Measurements from ENCODE around the gene MAP2K3. TPM values are rescaled to one million over a fixed set of nuclear protein-coding genes. Genes with fewer than 3 reads are reported as not detected.
"Not testable (repeated sequence)": the region's sequence is repeated elsewhere in the genome, so short reads cannot be mapped to it uniquely, and the experiment has no call there.

MAP2K3 gene
- total RNA-seq, 1 donor from 2014 or later: 38.0 TPM

DNA sequence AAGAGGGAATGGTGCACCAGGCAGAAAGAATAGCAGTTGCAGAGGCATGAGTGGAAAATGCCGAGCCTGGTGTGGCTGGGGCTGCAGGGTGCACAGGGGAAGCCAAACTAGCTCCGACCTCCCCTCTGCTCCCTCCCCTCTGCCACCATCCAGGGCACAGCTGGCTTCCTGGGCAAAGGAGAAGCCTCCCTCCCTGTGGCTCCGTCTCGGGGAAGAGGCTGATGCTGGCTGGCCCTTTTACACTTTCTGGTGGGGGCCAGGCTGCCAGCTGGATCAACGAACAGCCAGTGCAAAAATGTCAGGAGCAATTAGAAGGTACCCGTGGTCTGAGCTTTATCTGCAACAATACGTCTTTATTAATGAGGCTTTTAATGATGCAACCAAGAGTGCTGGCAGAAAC, 54.5 kb downstream of the MAP2K3 start:
- Mint-ChIP-seq H3K4me1 (ENCODE audit: low read depth, unreplicated experiment) (no peaks in the 10 kb centered on the region), H3K36me3 (ENCODE audit: unreplicated experiment) (no peaks in the 10 kb centered on the region), H3K27me3 (ENCODE audit: unreplicated experiment) (peaks cover 4% of the 10 kb centered on the region), H3K27ac (ENCODE audit: unreplicated experiment) (no peak overlapping the region), H3K4me3 (ENCODE audit: unreplicated experiment) (no peak overlapping the region), H3K9me3 (ENCODE audit: unreplicated experiment) (peaks cover 3% of the 10 kb centered on the region)
- TF ChIP-seq CTCF (IDR thresholded peaks at IDR 0.05; ENCODE audit: partially characterized antibody, unreplicated experiment): no peak
- DNase-seq: no peak

DNA sequence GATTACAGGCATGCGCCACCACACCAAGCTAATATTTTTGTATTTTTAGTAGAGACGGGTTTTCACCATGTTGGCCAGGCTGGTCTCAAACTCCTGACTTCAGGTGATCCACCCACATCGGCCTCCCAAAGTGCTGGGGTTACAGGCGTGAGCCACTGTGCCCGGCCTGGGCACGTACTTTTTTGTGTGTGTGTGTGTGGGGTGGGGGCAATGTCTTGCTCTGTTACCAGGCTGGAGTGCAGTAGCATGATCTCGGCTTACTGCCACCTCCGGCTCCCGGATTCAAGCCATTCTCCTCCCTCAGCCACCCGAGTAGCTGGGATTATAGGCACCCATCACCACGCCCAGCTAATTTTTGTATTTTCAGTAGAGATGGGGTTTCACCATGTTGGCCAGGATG, 55.1 kb downstream of the MAP2K3 start:
- H3K36me3 Mint-ChIP-seq (ENCODE audit: unreplicated experiment); H3K27me3 Mint-ChIP-seq (ENCODE audit: unreplicated experiment); DNase-seq; H3K27ac Mint-ChIP-seq (ENCODE audit: unreplicated experiment); H3K4me3 Mint-ChIP-seq (ENCODE audit: unreplicated experiment); H3K9me3 Mint-ChIP-seq (ENCODE audit: unreplicated experiment); H3K4me1 Mint-ChIP-seq (ENCODE audit: low read depth, unreplicated experiment): not testable (repeated sequence)

GRCh38 chr17:21340407-21340806, 55.9 kb downstream of the MAP2K3 start:
- DNase-seq; H3K9me3 Mint-ChIP-seq (ENCODE audit: unreplicated experiment); H3K4me3 Mint-ChIP-seq (ENCODE audit: unreplicated experiment); H3K27me3 Mint-ChIP-seq (ENCODE audit: unreplicated experiment); H3K36me3 Mint-ChIP-seq (ENCODE audit: unreplicated experiment); H3K4me1 Mint-ChIP-seq (ENCODE audit: low read depth, unreplicated experiment); H3K27ac Mint-ChIP-seq (ENCODE audit: unreplicated experiment): not testable (repeated sequence)

- H3K4me1 Mint-ChIP-seq (ENCODE audit: low read depth, unreplicated experiment); H3K9me3 Mint-ChIP-seq (ENCODE audit: unreplicated experiment); H3K36me3 Mint-ChIP-seq (ENCODE audit: unreplicated experiment); H3K27ac Mint-ChIP-seq (ENCODE audit: unreplicated experiment); H3K27me3 Mint-ChIP-seq (ENCODE audit: unreplicated experiment); DNase-seq; H3K4me3 Mint-ChIP-seq (ENCODE audit: unreplicated experiment): not testable (repeated sequence)
Observed at GRCh38 chr17:21341279-21341678, 56.8 kb downstream of the MAP2K3 start.

- H3K27me3 Mint-ChIP-seq (ENCODE audit: unreplicated experiment); H3K4me3 Mint-ChIP-seq (ENCODE audit: unreplicated experiment); DNase-seq; H3K27ac Mint-ChIP-seq (ENCODE audit: unreplicated experiment); H3K36me3 Mint-ChIP-seq (ENCODE audit: unreplicated experiment); H3K4me1 Mint-ChIP-seq (ENCODE audit: low read depth, unreplicated experiment); H3K9me3 Mint-ChIP-seq (ENCODE audit: unreplicated experiment): not testable (repeated sequence)
Observed at GRCh38 chr17:21341925-21342540, 57.5 kb downstream of the MAP2K3 start.

- H3K4me1 Mint-ChIP-seq (ENCODE audit: low read depth, unreplicated experiment); H3K27ac Mint-ChIP-seq (ENCODE audit: unreplicated experiment); H3K4me3 Mint-ChIP-seq (ENCODE audit: unreplicated experiment); H3K27me3 Mint-ChIP-seq (ENCODE audit: unreplicated experiment); DNase-seq; H3K9me3 Mint-ChIP-seq (ENCODE audit: unreplicated experiment); H3K36me3 Mint-ChIP-seq (ENCODE audit: unreplicated experiment): not testable (repeated sequence)
Observed at GRCh38 chr17:21343061-21343949, 58.8 kb downstream of the MAP2K3 start.

DNA sequence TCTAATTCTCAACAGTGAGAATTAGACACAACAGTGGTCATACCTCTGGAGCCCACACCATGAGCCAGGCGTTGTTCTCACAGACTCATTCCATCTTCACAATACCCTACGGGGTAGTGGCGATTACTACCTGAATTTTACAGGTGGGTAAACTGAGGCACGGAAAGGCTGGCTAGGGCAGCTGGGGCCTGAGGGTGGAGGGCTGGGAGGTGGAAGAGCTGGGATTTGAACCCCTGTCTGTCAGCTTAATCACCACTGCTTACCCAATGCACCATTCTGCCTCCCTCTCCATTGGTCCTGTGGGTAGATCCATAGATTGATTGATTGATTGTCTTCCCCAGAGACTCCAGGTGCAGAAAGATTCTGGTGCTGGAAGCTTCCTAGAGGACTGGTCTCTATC, 60.3 kb downstream of the MAP2K3 start:
- not testable (repeated sequence) for H3K4me3 Mint-ChIP-seq (ENCODE audit: unreplicated experiment); H3K36me3 Mint-ChIP-seq (ENCODE audit: unreplicated experiment); H3K27ac Mint-ChIP-seq (ENCODE audit: unreplicated experiment); H3K27me3 Mint-ChIP-seq (ENCODE audit: unreplicated experiment); DNase-seq; H3K4me1 Mint-ChIP-seq (ENCODE audit: low read depth, unreplicated experiment); H3K9me3 Mint-ChIP-seq (ENCODE audit: unreplicated experiment)

GRCh38 chr17:21345236-21345635, 60.7 kb downstream of the MAP2K3 start:
- Mint-ChIP-seq H3K4me3 (ENCODE audit: unreplicated experiment) (no peak overlapping the region), H3K4me1 (ENCODE audit: low read depth, unreplicated experiment) (peaks cover 2% of the 10 kb centered on the region), H3K27me3 (ENCODE audit: unreplicated experiment) (peaks cover 8% of the 10 kb centered on the region), H3K27ac (ENCODE audit: unreplicated experiment) (no peak overlapping the region), H3K36me3 (ENCODE audit: unreplicated experiment) (no peaks in the 10 kb centered on the region), H3K9me3 (ENCODE audit: unreplicated experiment) (peaks cover 3% of the 10 kb centered on the region)
- TF ChIP-seq CTCF (IDR thresholded peaks at IDR 0.05; ENCODE audit: partially characterized antibody, unreplicated experiment): no peak
- DNase-seq: no peak

GRCh38 chr17:21346107-21346506, 61.6 kb downstream of the MAP2K3 start:
- not testable (repeated sequence) for H3K27ac Mint-ChIP-seq (ENCODE audit: unreplicated experiment); H3K9me3 Mint-ChIP-seq (ENCODE audit: unreplicated experiment); H3K4me3 Mint-ChIP-seq (ENCODE audit: unreplicated experiment); H3K36me3 Mint-ChIP-seq (ENCODE audit: unreplicated experiment); DNase-seq; H3K4me1 Mint-ChIP-seq (ENCODE audit: low read depth, unreplicated experiment); H3K27me3 Mint-ChIP-seq (ENCODE audit: unreplicated experiment)

DNA sequence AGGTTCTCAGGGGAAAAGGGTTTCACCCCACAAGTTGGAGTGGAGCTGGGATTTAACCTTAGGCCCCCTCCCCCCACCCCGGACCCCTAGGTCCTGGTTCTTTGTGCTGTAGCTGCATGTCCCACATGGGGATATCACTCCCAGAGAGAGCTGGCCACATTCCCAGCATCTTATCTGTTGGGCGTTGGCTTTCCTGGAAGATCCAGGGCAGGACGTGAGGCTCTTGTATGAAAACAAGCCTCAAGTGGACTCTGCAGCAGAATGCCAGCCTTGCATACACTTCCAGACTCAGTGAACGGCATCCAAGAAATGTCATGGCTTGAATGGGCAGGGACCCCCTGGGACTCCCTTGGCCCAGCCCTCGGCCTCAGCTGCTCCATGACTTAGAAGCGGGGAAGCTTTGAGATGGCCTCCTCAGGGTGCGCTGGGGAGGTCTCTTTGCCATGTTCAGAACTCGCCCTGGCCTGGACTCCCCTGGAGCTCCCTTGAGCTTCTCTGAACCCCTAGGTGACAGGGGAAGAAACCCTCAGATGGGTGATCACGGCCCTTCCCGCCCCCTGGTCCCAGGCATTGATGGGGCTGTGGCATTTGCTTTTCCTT, 62.2 kb downstream of the MAP2K3 start:
- not testable (repeated sequence) for H3K27me3 Mint-ChIP-seq (ENCODE audit: unreplicated experiment); H3K36me3 Mint-ChIP-seq (ENCODE audit: unreplicated experiment); H3K9me3 Mint-ChIP-seq (ENCODE audit: unreplicated experiment); DNase-seq; H3K4me1 Mint-ChIP-seq (ENCODE audit: low read depth, unreplicated experiment); H3K4me3 Mint-ChIP-seq (ENCODE audit: unreplicated experiment); H3K27ac Mint-ChIP-seq (ENCODE audit: unreplicated experiment)

All from glutamatergic neuron (in vitro differentiated cells).